GM12878 (cell line): ENCODE results near the gene CWC27.

Experiments used
- BHLHE40 ChIP-seq, 2 experiments: fragments of 450-650 bp in 1 of 2; IDR thresholded peaks; 2 replicates each; pipeline ENCODE4 v1.6.1; 2011 to 2017; ENCODE audit warnings: low read depth in 2 of 2, borderline replicate concordance in 1 of 2, improper control_type of control experiment in 1 of 2, low read length in 1 of 2, mild to moderate bottlenecking in 1 of 2
- EED ChIP-seq: sonication (generic); IDR thresholded peaks from 2 replicates; pipeline ENCODE4 v1.6.1; 2016; ENCODE audit warnings: antibody characterized with exemption, low read depth
- POLR2A ChIP-seq: IDR thresholded peaks from 2 replicates; pipeline ENCODE4 v1.6.1; 2011; ENCODE audit warnings: low read depth, mild to moderate bottlenecking, low read length
- TF ChIP-seq, protein P1 (sequence below), 3 experiments: IDR thresholded peaks in 2 of 3; conservative IDR thresholded peaks in 1 of 3; 2 replicates each; pipeline ENCODE4 v1.5.1; 2011; ENCODE audit warnings: low read depth in 3 of 3, low read length in 3 of 3, mild to moderate bottlenecking in 3 of 3, control low read depth in 2 of 3, moderate library complexity in 2 of 3, inconsistent platforms in 1 of 3, mixed read lengths in 1 of 3; ENCODE audit not compliant: control insufficient read depth in 2 of 3, insufficient read depth in 1 of 3; ENCODE audit errors: extremely low read depth in 1 of 3

DNA sequence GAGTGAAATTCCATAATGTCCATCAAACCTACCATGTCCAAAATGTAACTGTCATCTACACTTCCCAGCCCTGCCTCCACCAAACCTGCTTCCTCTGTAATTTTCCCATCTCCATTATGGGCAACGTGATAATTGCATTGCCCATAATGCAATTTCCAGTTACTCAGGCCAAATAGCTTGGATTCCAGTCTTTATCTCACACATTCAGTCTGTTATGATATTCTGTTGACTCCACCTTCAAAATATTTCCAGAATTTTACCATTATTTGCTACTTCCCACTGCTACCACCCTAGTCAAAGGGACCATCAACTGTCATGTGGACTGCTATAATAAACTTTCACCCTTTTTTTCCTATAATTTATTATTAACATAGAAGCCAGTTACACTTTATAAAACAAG, 256.0 kb downstream of the CWC27 start:
- TF ChIP-seq POLR2A, result no peak
- no peak for TF ChIP-seq BHLHE40 (IDR thresholded peaks at IDR 0.05; ENCODE audit: borderline replicate concordance in 1 of 2, low read depth in 2 of 2, low read length in 1 of 2)
- TF ChIP-seq, protein P1, sequence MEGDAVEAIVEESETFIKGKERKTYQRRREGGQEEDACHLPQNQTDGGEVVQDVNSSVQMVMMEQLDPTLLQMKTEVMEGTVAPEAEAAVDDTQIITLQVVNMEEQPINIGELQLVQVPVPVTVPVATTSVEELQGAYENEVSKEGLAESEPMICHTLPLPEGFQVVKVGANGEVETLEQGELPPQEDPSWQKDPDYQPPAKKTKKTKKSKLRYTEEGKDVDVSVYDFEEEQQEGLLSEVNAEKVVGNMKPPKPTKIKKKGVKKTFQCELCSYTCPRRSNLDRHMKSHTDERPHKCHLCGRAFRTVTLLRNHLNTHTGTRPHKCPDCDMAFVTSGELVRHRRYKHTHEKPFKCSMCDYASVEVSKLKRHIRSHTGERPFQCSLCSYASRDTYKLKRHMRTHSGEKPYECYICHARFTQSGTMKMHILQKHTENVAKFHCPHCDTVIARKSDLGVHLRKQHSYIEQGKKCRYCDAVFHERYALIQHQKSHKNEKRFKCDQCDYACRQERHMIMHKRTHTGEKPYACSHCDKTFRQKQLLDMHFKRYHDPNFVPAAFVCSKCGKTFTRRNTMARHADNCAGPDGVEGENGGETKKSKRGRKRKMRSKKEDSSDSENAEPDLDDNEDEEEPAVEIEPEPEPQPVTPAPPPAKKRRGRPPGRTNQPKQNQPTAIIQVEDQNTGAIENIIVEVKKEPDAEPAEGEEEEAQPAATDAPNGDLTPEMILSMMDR (IDR thresholded peaks at IDR 0.05 in 2 of 3, conservative IDR thresholded peaks at IDR 0.05 in 1 of 3; ENCODE audit: control insufficient read depth in 2 of 3, extremely low read depth in 1 of 3, insufficient read depth in 1 of 3, low read depth in 3 of 3, low read length in 3 of 3), result no peak
- TF ChIP-seq EED, result no peak
